HT-29 (cell line): ENCODE results near the gene SLC44A3. TPM values are rescaled to one million over a fixed set of nuclear protein-coding genes. Genes with fewer than 3 reads are reported as not detected.
"Not testable (repeated sequence)": the region's sequence is repeated elsewhere in the genome, so short reads cannot be mapped to it uniquely, and the experiment has no call there.

Experiments
- DNase-seq: peaks from one replicate; pipeline ENCODE4 v3.0.0-alpha.2; 2015; ENCODE audit warnings: low spot score
- total RNA-seq: library from RNA; depleted of rRNA; stranded (reverse); fragments of >200 nt; shearing (Covaris generic); gene quantifications from 2 replicates; pipeline ENCODE4 v1.2.3, GENCODE V29; 2014

SLC44A3 gene
- total RNA-seq, 1 experiment from 2014 or later = 14.1 TPM

DNA sequence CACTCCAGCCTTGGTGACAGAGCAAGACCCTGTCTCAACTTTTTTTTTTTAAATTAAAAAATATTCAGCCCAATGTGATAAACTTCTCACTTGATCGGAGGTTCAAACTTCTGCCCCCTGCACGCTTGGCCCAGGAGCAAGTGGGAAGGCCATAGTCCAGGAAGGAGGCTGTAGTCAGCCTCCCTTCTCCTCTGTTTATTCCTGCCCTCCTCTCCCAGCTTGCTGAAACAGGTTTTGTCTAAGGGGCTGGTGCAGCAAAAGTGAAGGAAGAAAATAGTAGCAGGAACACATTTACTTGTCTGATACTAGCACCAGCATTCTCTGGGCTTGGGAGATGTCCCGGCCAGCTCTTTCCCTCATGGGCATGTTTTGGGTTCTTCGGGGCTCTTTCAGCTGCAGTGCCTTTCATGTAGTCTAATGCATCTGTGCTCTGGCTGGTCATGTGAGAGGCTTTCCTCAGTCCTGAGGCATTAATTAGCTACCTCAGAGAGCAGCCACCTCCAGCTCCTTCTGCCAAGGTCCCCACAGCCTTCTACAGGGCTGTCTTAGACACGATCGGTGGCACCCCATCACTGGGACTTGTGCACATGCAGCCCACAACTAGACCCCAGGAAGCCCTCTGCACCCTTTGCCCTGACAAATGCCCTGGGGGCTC, 12.9 kb downstream of the SLC44A3 start:
- no peak for DNase-seq

DNA sequence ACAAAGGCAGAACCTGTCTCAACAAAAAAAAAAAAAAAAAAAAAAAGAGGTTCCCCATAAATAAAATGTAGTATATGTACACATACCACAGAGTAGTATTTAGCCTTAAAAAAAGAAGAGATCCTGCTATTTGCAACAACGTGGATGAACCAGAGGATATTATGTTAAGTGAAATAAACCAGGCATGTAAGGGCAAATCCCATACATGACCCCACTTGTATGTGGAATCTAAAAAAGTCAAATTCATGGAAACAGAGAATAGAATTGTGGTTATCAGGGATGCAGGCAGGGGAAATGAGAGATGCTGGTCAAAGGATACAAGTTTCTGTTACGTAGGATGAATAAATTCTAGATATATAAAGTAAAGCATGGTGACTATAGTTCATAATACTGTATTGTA, 16.7 kb downstream of the SLC44A3 start:
- no peak for DNase-seq

DNA sequence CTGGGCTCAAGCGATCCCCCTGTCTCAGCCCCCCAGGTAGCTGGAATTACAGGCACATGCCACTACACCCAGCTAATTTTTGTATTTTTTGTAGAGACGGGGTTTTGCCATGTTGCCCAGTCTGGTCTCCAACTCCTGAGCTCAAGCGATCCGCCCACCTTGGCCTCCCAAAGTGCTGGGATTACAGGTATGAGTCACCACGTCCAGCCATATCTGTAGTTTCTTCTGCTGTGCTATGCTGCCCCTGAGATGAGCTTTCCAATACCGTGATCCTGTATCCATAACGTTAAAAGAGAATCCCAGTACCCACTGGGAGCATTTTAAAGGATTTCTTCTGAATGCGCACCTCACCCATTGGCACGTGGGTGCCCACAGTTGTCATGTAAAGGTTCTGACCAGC, 20.2 kb downstream of the SLC44A3 start:
- not testable (repeated sequence) for DNase-seq

DNA sequence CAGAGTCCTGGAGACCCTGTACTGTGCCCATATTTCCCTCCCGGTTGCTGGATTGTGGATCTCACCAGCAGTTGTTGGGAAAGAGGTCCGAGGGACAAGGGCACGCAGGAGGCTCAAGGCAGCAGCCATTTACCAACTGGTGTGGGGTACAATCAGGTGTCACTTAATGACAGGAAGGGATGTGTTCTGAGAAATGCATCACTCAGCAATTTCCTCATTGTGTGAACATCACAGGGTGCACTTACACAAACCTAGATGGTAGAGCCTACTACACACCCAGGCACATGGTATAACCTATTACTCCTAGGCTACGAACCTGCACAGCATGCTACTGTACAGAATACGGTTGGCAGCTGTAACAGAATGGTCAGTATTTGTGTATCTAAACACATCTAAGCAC, 20.7 kb downstream of the SLC44A3 start:
- DNase-seq = no peak

DNA sequence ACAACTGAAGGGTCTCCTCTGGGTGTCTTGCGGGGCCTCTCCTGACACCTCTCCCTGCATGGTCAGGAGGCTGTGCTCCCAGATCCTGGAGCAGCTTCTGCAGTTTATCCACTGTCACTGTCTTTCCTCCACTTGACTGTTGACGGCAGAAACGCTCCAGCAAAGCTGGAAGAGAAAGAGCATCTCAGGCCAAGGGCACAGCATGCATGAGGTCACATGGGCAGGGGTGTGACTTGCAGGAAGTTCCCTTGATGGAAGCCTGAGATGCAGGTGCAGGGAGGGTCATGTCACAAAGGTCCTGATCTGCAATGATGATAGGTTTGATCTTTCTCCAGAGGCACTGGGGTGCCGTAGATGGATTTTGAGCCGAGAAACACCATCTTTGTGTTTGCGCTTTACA, 23.3 kb downstream of the SLC44A3 start:
- no peak for DNase-seq

DNA sequence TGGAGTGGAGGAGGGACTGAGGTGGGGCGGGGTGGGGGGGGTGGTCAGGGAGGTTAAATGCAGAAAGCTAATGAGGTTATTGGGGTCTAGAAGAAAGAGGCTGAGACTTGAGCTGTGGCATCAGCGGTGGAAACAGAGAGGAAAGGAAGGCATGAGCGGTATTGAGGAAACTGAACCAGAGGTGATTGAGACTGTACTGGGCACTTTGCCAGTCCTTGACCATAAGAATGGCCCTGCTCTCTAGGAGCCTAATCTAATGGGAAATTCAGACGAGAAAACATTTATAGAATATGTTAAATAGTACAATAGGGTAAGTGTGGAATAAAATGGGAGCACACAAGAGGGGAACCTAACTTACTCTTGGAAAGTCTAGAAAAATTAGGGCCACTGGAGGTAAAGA, 23.7 kb downstream of the SLC44A3 start:
- DNase-seq = no peak

DNA sequence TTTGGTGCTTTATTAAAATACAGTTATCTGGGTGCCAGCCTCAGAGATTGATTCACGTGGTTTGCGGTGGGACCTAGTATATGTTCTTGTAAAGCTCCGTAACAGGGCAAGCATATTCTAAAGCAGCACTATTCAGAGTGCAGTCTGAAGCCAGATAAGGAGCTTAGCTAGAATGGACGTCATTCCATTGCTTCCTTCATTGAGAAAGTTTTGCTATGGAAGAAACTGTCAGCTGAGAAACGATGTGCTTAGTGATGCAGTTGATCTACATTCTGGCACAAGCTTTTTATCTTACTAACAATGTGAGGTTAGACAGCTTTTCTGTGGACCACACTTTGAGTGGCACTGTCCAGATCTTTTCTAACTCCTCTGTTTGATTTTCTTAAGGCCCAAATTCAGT, 26.2 kb downstream of the SLC44A3 start:
- DNase-seq = no peak

DNA sequence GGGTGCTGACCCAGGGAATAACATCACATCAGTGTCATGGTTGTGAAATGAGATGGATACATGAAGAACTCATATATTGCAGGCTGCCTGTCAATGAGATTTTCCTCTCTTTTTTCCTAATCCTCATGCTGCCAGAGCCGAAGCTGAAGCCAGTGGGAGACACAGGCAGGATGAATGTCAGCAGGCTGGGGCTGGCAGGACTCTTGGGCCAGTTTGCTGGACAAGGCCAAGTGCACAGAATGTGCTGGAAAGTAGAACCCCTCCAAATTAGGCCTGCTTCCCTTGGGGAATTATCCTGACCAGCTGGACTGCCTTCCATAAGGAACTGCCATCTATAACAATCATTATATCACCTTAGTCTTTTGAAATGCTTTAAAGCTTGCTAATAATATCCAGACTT, 31.4 kb downstream of the SLC44A3 start:
- DNase-seq = no peak

DNA sequence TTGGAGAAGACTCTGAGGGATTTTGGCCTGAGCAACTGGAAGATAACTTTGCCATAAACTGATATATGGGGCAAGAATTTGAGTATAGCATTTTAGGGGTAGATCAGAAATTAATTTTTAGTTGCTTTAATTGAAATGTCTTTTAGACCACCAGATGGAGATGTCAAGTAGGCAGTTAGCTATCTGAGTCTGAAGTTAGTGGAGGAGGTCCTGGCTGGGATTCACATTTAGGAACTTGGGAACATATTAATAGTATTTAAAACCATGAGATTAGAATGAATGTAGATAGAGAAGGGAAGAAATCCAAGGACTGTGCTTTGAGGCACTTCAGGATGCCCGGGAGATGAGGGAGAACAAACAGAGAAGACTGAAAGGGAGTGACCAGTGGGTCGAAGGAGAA, 32.6 kb downstream of the SLC44A3 start:
- no peak for DNase-seq

DNA sequence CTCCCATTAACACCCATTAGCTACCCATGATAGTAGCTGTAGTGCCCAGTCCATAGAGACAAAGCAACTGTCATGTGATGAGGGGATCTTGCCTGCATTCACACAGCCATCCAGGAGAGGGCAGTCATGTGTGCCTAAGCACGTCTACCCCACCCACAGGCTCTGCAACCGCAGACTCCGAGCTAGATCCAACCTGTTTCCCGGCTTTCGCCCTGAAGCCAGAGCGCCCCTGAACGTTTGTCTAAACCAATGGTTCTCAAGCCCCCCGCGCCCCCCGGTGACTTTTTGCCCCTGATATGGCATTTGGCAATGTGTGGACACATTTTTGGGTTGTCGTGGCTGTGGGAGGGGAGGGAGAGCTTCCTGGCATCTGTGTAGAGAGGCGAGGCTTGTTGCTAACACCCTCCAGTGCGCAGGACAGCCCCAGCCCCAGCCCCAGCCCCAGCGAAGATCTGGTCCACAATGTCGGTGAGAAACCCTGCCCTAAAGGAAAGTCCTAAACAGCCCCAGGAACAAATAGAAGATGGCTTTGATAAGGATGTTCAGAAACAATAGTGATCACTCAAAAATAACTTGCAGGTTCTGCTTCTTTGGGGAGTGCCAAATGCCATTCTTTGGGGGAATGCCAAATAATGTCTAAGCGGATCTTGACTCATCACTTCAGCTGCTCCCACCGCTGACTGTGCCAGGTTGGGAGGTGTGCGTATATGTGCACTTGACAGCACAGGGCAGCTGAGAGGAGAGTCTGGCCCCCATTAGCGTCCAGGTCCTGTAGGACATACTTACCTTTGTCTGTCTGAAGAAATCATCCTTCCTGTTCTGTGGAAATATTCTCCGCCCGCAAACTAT, 34.5 kb downstream of the SLC44A3 start:
- DNase-seq = peak; percentile 92

DNA sequence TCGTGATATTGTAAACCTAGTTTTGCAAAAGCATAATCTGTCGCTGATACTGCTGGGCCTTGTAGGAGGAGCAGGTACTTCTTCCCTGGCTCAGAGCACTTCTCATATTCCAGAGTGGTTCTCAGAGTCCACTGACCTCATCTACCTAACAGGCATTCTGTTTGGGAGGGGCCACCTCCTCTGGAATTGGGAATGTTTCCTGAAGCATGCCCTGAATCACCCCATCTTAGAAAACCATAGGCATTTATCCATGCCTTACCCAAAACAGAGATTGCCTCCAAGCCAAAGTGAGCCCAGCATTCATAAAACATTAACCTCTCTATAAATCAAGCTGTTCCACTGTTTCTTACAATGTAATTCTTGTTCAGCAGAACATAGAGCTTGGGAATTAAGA, 35.1 kb downstream of the SLC44A3 start:
- DNase-seq = no peak

DNA sequence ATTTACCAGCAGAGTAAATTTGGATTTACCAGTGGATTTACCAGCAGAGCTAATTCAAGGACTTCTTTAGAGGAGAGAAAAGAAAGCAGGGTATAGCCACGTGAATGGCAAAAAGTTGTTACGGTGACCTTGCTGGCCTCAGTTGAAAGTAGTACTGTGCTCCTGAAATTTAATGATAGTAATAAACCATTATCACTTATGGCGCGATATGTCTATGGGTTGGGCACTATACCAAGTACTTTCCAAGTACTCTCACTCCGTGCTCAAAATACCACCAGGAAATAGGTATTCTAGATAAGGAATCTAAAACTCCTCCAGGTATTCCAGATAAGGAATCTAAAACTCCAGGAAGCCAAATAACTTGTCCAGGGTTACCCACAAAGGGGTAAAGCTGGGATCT, 35.8 kb downstream of the SLC44A3 start:
- no peak for DNase-seq

DNA sequence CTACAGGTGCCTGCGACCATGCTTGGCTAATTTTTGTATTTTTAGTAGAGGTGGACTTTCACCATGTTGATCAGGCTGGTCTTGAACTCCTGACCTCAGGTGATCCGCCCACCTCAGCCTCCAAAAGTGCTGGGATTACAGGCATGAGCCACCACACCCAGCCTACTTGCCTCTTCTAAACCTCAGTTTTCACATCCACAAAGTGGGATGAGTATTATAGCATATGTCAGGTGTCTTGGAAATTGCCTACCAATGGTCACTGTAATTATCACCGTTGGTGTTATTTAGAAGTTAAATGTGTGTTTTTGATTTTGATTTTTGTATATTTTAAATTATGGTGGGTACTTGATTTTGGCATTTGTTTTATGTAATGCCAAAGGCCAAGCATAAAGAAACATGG, 36.7 kb downstream of the SLC44A3 start:
- no peak for DNase-seq

DNA sequence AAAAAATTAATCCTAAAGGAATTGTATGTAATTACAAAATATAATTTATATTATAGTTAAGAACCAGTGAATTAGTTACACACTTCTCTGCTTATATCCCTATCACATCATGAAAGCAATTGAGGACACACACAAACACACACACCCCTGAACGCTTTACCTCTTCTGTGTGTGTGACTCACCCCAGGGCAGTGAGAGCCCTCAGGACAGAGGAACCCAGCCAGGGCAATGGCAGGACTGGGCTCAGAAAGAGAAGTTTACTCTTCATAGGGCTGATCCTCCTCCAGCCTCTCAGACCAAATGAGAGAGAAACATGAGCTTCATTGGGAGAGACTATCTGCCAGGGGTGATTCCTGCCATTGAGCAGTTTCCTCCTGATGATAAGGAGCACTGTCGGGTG, 38.1 kb downstream of the SLC44A3 start:
- DNase-seq = no peak

DNA sequence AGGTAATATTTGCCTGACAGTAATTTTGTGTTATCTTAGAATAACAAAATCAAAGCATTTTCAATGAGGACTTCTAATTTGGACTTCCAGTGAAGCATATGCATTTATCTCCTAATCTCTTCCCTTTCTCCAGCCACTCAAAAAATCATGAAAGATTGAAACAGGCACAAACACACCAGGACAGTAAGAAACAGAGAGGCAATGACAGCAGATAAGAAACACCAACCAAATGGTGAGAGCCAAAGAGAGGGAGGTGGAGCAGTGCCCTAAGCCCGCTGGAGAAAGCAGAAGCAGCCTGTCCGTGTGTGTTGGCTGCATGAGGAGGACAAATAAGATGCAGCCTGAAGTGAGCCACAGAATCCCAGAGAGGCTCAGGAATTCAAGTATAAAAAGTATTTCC, 39.0 kb downstream of the SLC44A3 start:
- no peak for DNase-seq

DNA sequence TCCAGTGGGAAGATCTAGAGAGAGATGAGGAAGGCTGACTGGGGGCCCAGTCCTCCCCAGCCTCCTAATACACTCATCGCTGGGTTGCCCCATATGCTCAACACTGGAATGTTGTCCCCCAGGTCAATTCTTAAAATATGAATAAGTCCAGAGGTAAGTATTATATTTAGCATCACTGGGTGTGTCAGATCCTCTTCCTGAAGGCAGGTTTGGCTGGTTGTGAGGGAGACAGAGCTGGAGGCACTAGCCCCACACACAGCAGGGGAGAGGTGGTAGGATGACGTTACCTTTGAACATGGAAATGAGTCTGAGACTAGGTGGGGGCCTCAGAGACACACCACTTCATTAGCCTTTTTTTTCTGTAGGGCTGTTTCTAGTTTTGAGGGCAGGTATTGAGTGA, 42.6 kb downstream of the SLC44A3 start:
- DNase-seq = no peak

DNA sequence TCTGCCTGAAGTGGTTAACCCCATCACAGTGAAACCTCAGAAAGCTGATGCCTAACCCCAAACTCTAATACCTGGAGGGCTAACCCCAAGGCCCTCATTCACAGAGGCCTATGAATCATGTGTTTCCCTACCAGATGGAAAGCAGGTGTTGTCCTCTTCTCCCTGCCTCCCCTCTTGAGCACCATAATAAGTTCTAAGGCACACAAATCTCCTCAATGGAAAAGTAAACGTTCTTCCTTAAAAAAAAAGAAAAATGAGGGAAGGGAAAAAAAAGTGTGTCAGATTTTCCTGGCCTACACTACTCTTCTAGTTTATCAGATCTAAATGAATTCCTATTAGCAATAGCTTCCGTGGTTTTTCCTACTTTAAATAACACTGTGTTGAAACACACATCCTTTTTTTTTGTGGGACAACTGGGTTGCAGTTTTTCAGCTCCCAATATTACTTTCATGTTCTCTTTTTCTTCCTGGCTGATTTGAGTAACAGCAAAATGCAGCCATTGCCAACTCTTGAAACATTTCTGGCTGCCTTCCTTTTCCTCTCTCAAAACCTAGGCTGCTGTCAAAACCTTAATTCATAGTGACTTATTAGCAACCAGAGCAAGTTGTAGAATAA, 43.2 kb downstream of the SLC44A3 start:
- DNase-seq = no peak

DNA sequence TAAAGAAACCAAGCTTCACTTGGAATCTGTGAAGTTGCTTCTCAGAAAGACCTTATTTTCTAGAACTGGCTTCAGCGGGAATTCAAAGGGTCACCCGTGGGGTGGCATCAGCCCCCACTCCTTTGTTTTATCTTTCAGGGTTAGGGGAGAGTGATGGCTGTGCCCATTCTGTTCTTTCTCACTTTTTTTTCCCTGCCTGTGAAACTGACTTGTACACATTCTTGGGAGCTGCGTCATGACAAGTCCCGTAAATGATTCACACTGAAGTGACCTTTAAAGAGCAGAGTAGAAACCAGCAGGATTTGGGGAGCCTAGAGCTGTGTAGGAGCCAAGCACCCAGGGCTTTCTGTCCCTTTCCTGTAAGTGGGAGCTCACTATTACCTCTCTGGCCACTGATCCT, 43.8 kb downstream of the SLC44A3 start:
- DNase-seq = peak; percentile 60

DNA sequence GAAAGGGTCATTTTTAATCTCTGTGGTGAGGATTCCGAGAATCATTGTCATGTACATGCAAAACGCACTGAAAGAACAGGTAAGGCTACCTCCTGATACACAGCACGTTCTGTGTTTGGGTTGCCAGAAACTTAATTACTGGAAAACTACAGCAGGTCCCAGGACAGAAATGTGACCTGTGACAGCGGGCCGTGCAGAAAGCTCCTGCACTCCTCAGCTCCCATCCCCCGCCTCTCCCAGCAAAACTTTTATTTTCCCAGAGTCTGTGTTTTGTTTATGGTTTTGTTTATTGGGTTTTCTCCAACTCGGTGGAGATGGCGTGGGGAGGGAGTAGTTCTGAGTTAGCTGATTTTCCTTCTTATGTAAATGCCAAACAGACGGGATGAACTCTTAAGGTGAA, 44.7 kb downstream of the SLC44A3 start:
- DNase-seq = no peak

DNA sequence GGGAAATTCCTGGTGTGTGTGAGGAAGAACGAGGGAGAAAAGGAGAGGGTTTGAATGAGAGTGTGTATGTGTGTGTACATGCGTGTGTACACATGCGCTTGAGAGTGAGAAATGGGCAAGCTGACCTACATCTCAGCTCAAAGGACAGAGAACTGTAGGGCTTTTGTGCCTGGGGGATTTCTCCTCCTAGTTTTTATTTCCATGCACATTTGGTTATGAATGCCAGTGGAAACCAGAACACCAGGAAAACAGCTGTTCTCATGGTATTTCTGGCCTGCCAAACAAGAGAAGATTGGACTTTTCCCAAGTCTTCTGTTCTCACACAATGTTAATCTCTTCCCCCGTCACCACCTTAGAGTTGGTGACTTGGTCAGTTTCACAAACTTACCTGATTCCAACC, 45.2 kb downstream of the SLC44A3 start:
- DNase-seq = no peak

DNA sequence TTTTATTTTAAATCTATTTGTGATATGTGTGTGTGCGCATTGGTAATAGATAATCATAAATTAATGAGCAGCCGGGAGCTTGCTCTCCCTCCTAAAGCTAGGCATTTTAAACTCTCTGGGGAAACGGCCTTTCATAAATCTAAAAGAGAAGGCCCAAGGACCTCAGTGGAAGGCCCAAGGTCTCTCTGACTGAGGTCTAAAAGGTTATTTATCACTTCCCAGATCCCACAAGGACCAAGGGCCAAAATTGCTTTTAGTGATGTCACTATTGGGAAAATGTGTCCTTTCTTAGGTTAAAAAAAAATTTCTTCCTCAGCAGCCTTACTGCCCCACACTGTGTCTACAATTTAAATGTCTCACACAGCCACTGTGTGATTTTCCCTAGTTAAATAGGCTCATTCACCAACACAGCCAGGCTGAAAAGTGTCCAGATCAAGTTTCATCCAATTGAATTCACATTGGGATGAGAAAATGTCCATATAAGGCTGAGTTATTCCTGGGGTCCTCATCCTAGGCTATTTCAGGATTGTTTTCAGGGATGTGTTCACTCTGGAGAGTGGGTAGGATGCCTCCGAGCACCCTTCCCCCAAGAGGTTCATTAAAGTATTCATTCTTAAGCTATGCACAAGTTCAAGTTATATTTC, 46.1 kb downstream of the SLC44A3 start:
- DNase-seq = no peak

DNA sequence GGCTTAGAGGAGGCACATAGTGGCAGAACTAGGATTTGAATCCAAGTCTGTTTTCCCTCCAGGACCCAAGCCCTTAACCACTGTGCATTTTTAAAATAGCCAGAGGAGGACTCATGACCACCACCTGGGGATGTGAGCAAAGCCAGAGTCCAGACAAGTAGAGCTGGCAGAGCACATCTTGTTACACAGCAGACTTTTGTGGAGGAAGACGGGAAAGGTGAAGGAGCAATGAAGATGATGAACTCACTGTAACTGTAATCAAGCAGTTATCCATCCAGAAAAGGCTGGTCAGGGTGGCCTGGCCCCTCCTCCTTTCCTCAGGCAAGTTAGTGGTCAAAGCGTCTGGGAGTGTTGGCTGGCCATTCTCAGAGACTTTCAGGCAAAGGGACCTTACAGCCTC, 50.9 kb downstream of the SLC44A3 start:
- no peak for DNase-seq
